Measurements from ENCODE around the gene ASXL1. TPM values are rescaled to one million over a fixed set of nuclear protein-coding genes. Genes with fewer than 3 reads are reported as not detected.

ASXL1 gene
- total and polyA plus RNA-seq, 2 donors from 2014 or later = 16.2 to 71.1 TPM

DNA sequence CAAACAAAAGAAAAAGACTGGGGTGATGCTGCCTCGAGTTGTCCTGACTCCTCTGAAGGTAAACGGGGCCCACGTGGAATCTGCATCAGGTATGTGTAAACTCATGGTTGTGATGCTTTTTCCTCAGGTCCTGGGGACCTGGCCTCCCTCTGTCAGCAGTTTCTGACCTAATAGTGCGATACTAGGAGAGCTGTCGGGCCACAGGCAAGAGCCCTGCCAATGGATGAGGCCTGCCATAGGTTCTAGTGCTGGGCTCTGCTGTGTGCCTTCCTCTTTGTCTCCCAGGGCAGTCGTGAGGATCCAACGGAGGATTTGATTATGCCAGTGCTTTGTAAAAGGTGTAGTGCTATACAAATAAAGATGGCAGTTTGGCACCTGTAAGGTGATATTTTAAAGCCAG, 71.2 kb downstream of the ASXL1 start:
- Histone ChIP-seq H3K27me3 (ENCODE audit: control insufficient read depth, insufficient read depth, low read length) (no peaks in the 10 kb centered on the region), H3K4me1 (ENCODE audit: control insufficient read depth in 2 of 3, insufficient read depth in 2 of 3, low read depth in 1 of 3, low read length in 3 of 3) (no peaks in the 10 kb centered on the region), H3K36me3 (ENCODE audit: control insufficient read depth in 2 of 3, insufficient read depth in 3 of 3, low read length in 3 of 3) (peaks cover 7 to 56% (median 40%) of the 10 kb centered on the region in 3 donors), H3K27ac (ENCODE audit: low read depth in 2 of 2, low read length in 2 of 2) (no peak overlapping the region), H3K4me3 (ENCODE audit: low read length in 3 of 3) (no peak overlapping the region), H3K9me3 (ENCODE audit: control insufficient read depth in 2 of 3, insufficient read depth in 1 of 3, low read length in 3 of 3) (no peaks in the 10 kb centered on the region), H3K9ac (ENCODE audit: low read length in 3 of 3) (no peak overlapping the region)
- intact Hi-C loops (cut with DNase I) = no loop called here
- TF ChIP-seq, protein P1, sequence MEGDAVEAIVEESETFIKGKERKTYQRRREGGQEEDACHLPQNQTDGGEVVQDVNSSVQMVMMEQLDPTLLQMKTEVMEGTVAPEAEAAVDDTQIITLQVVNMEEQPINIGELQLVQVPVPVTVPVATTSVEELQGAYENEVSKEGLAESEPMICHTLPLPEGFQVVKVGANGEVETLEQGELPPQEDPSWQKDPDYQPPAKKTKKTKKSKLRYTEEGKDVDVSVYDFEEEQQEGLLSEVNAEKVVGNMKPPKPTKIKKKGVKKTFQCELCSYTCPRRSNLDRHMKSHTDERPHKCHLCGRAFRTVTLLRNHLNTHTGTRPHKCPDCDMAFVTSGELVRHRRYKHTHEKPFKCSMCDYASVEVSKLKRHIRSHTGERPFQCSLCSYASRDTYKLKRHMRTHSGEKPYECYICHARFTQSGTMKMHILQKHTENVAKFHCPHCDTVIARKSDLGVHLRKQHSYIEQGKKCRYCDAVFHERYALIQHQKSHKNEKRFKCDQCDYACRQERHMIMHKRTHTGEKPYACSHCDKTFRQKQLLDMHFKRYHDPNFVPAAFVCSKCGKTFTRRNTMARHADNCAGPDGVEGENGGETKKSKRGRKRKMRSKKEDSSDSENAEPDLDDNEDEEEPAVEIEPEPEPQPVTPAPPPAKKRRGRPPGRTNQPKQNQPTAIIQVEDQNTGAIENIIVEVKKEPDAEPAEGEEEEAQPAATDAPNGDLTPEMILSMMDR (IDR thresholded peaks at IDR 0.05; ENCODE audit: borderline replicate concordance, extremely low read depth, insufficient read depth) = no peak
- DNase-seq = no peak
- FAIRE-seq = no peak

DNA sequence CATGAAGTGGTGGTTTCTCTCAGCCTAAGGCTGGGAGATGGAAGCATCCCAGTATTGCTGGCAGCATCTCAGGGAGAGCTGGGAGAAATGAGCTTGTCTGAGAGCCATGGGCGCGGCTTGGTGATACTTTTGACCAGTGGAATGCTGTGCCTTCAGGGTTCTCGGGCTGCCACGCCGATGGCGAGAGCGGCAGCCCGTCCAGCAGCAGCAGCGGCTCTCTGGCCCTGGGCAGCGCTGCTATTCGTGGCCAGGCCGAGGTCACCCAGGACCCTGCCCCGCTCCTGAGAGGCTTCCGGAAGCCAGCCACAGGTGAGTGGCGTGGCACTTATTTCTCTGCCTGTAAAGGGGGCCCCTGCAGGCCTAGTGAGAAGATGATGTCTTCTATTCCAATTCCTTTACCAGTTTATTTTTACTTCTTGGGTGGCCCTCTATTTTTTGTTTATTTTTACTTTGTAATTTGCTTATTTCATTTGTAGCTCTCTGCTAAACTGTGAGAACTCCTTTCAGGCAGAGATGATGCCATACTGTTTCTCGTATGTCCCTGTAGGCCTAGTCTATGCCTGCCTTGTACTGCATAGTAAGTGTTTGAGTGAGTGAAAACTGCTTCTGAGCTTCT, 71.7 kb downstream of the ASXL1 start:
- DNase-seq = no peak
- FAIRE-seq = no peak
- intact Hi-C loops (cut with DNase I) = no loop called here
- H3K9ac ChIP-seq (ENCODE audit: low read length in 3 of 3) = no peak overlapping the region
- H3K27me3 ChIP-seq (ENCODE audit: control insufficient read depth, insufficient read depth, low read length) = no peaks in the 10 kb centered on the region
- H3K36me3 ChIP-seq (ENCODE audit: control insufficient read depth in 2 of 3, insufficient read depth in 3 of 3, low read length in 3 of 3) = peaks cover 7 to 61% (median 43%) of the 10 kb centered on the region in 3 donors
- no peak overlapping the region for H3K27ac ChIP-seq (ENCODE audit: low read depth in 2 of 2, low read length in 2 of 2)
- H3K9me3 ChIP-seq (ENCODE audit: control insufficient read depth in 2 of 3, insufficient read depth in 1 of 3, low read length in 3 of 3) = no peaks in the 10 kb centered on the region
- H3K4me3 ChIP-seq (ENCODE audit: low read length in 3 of 3) = no peak overlapping the region
- H3K4me1 ChIP-seq (ENCODE audit: control insufficient read depth in 2 of 3, insufficient read depth in 2 of 3, low read depth in 1 of 3, low read length in 3 of 3) = no peaks in the 10 kb centered on the region
- TF ChIP-seq, protein P1 (IDR thresholded peaks at IDR 0.05; ENCODE audit: borderline replicate concordance, extremely low read depth, insufficient read depth) = no peak

DNA sequence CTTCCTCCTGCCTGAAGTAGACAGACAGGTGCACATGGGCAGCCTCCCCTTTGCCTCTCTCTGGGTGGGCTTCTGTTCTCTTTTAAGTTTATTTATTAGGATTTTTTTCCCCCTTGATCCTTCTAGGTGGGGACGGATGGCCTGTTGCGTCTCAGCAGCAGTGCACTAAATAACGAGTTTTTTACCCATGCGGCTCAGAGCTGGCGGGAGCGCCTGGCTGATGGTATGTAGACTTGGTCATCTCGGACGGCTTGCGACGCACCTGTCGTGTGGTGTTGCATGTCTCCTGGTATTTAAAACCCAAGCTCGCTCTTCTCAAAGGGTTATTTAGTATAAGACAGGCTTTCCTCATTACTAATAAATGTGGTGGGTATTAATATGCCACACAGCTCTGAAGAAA, 73.3 kb downstream of the ASXL1 start:
- H3K36me3 ChIP-seq (ENCODE audit: control insufficient read depth in 2 of 3, insufficient read depth in 3 of 3, low read length in 3 of 3) = peaks cover 11 to 77% (median 58%) of the 10 kb centered on the region in 3 donors
- FAIRE-seq (no peak), DNase-seq (no peak)
- no peaks in the 10 kb centered on the region for H3K27me3 ChIP-seq (ENCODE audit: control insufficient read depth, insufficient read depth, low read length)
- H3K27ac ChIP-seq (ENCODE audit: low read depth in 2 of 2, low read length in 2 of 2) = no peak overlapping the region
- H3K9ac ChIP-seq (ENCODE audit: low read length in 3 of 3) = no peak overlapping the region
- H3K9me3 ChIP-seq (ENCODE audit: control insufficient read depth in 2 of 3, insufficient read depth in 1 of 3, low read length in 3 of 3) = no peaks in the 10 kb centered on the region
- no peaks in the 10 kb centered on the region for H3K4me1 ChIP-seq (ENCODE audit: control insufficient read depth in 2 of 3, insufficient read depth in 2 of 3, low read depth in 1 of 3, low read length in 3 of 3)
- intact Hi-C loops (cut with DNase I) = no loop called here
- no peak overlapping the region for H3K4me3 ChIP-seq (ENCODE audit: low read length in 3 of 3)
- TF ChIP-seq, protein P1 (IDR thresholded peaks at IDR 0.05; ENCODE audit: borderline replicate concordance, extremely low read depth, insufficient read depth) = no peak

DNA sequence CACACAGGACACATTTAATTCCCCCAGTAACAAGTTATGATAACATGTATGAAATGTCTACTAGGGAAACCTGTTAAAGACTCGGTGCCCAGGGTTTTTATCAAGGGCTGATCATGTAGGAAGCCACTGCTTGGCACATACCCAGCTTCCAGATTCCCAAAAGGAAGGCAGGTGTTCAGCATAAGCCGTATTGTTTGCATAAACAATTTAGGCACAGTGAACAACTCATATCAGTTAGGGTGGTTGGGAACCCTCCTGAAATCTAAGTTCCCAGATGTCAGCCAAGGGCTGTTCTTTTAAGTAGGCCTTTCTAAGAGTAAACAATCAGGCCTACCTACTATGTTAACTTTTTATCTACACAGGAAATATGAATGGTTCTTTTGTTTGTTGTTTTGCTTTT, 74.1 kb downstream of the ASXL1 start:
- intact Hi-C loops (cut with DNase I) = no loop called here
- no peaks in the 10 kb centered on the region for H3K9me3 ChIP-seq (ENCODE audit: control insufficient read depth in 2 of 3, insufficient read depth in 1 of 3, low read length in 3 of 3)
- H3K27ac ChIP-seq (ENCODE audit: low read depth in 2 of 2, low read length in 2 of 2) = no peak overlapping the region
- H3K4me1 ChIP-seq (ENCODE audit: control insufficient read depth in 2 of 3, insufficient read depth in 2 of 3, low read depth in 1 of 3, low read length in 3 of 3) = no peaks in the 10 kb centered on the region
- peaks cover 11 to 84% (median 64%) of the 10 kb centered on the region in 3 donors for H3K36me3 ChIP-seq (ENCODE audit: control insufficient read depth in 2 of 3, insufficient read depth in 3 of 3, low read length in 3 of 3)
- TF ChIP-seq, protein P1 (IDR thresholded peaks at IDR 0.05; ENCODE audit: borderline replicate concordance, extremely low read depth, insufficient read depth) = no peak
- no peak overlapping the region for H3K9ac ChIP-seq (ENCODE audit: low read length in 3 of 3)
- no peaks in the 10 kb centered on the region for H3K27me3 ChIP-seq (ENCODE audit: control insufficient read depth, insufficient read depth, low read length)
- DNase-seq (no peak), FAIRE-seq (no peak)
- H3K4me3 ChIP-seq (ENCODE audit: low read length in 3 of 3) = no peak overlapping the region
